Measurements from ENCODE around the gene INSYN2B. TPM values are rescaled to one million over a fixed set of nuclear protein-coding genes. Genes with fewer than 3 reads are reported as not detected.

The INSYN2B gene
- total RNA-seq, 1 experiment from 2014 or later = not detected

DNA sequence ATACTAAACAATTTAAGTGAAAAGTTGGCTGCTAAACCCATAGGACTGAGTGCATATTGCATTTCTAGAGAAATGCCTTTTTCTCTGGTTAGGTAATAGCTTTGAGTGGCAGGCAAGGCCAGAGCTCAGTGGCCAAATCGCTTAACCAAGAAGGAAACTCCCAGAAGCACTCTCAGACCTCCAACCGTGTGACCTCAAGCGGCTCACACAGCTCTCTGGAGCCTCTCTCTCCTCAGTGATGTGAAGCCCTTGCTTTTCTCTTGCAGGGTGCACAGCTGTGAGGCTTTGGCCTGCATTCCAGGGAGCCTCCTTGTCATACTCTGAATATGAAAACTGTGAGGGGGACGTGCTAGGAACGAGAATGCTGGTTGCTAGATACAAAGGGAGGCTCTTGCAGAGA is 106.7 kb downstream of the INSYN2B start:
- no peaks in the 10 kb centered on the region for H3K4me1 ChIP-seq (ENCODE audit: control insufficient read depth in 1 of 2, insufficient read depth in 2 of 2, low read length in 2 of 2)
- CTCF ChIA-PET = no interaction called here
- peaks cover 38% of the 10 kb centered on the region for H3K27me3 ChIP-seq (ENCODE audit: insufficient read depth, low read length)
- intact Hi-C loops (cut with micrococcal nuclease) = no loop called here
- H3K27ac ChIP-seq (ENCODE audit: low read depth, low read length) = no peak overlapping the region
- H2AFZ ChIP-seq (ENCODE audit: low read depth, low read length, poor library complexity, severe bottlenecking) = no peak overlapping the region
- POLR2A ChIA-PET = no interaction called here
- no peaks in the 10 kb centered on the region for H3K36me3 ChIP-seq (ENCODE audit: control insufficient read depth in 1 of 2, insufficient read depth in 2 of 2, low read length in 2 of 2)
- no peaks in the 10 kb centered on the region for H3K9me3 ChIP-seq (ENCODE audit: control insufficient read depth in 1 of 2, insufficient read depth in 1 of 2, low read depth in 1 of 2, low read length in 2 of 2)
- no peak overlapping the region for H3K4me2 ChIP-seq (ENCODE audit: low read length)
- H3K4me3 ChIP-seq (replicated peaks in 1 of 2; ENCODE audit: low read depth in 1 of 2, low read length in 2 of 2) = no peak overlapping the region
- H3K9me2 ChIP-seq (ENCODE audit: insufficient read depth) = no peaks in the 10 kb centered on the region
- H3K79me2 ChIP-seq (ENCODE audit: insufficient read depth, low read length) = no peaks in the 10 kb centered on the region
- ATAC-seq (no peak), DNase-seq (ENCODE audit: low read depth, low spot score) (no peak)
- RAD21 ChIA-PET (ENCODE audit: low non-redundant PET in 1 of 2, low total read pairs in 2 of 2, uncharacterized antibody in 2 of 2, unreplicated experiment in 2 of 2) = no interaction called here
- no TSS peak for BruUV-seq (replicated peaks)
- H3K9ac ChIP-seq (ENCODE audit: low read length) = no peak overlapping the region
- TF ChIP-seq, protein P1, sequence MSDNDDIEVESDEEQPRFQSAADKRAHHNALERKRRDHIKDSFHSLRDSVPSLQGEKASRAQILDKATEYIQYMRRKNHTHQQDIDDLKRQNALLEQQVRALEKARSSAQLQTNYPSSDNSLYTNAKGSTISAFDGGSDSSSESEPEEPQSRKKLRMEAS (IDR thresholded peaks at IDR 0.05) = no peak
- no peak for TF ChIP-seq EZH2 (IDR thresholded peaks at IDR 0.05)
- no peak for TF ChIP-seq SRF (IDR thresholded peaks at IDR 0.05; ENCODE audit: low read depth)
- TF ChIP-seq EZH2phosphoT487 (IDR thresholded peaks at IDR 0.05; ENCODE audit: borderline replicate concordance) = no peak
- no peaks in the 10 kb centered on the region for H4K20me1 ChIP-seq (ENCODE audit: insufficient read depth)

DNA sequence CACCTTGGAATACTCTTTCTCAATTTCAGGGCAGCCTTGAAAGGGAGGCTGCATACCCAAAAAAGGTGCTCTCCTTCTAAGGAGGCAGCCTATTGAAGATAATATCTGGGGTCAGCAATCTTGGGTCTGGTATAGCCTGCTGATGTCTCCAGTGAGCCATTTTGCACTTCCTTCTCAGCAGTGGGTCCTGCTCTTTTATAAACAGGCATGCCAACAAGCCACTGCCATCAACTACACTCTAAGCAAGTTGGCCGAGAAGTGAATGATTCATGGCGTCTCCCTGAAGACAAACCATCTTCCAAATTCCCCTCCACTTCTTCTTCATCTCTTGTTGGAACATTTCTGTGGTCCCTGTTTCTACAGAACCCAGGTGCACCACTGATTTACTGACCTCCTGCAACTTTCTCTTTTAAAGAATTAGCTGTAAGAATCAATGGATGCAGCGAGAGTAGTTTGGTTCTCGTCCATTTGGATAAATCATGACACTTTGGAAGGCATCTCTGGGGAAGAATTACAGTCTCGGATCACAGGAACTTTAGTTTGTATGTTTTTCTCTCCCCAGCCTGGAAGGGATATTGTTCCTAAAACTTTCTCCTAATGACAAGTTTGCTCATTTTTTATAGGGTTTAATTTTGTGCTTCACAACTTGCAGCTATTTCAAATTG is 108.3 kb downstream of the INSYN2B start:
- Histone ChIP-seq H3K27ac (ENCODE audit: low read depth, low read length) (no peak overlapping the region), H3K4me3 (replicated peaks in 1 of 2; ENCODE audit: low read depth in 1 of 2, low read length in 2 of 2) (no peak overlapping the region), H3K79me2 (ENCODE audit: insufficient read depth, low read length) (no peaks in the 10 kb centered on the region), H3K36me3 (ENCODE audit: control insufficient read depth in 1 of 2, insufficient read depth in 2 of 2, low read length in 2 of 2) (no peaks in the 10 kb centered on the region), H3K4me1 (ENCODE audit: control insufficient read depth in 1 of 2, insufficient read depth in 2 of 2, low read length in 2 of 2) (no peaks in the 10 kb centered on the region), H3K27me3 (ENCODE audit: insufficient read depth, low read length) (peaks cover 30% of the 10 kb centered on the region), H3K9ac (ENCODE audit: low read length) (no peak overlapping the region), H3K4me2 (ENCODE audit: low read length) (no peak overlapping the region), H4K20me1 (ENCODE audit: insufficient read depth) (no peaks in the 10 kb centered on the region), H3K9me2 (ENCODE audit: insufficient read depth) (no peaks in the 10 kb centered on the region), H3K9me3 (ENCODE audit: control insufficient read depth in 1 of 2, insufficient read depth in 1 of 2, low read depth in 1 of 2, low read length in 2 of 2) (no peaks in the 10 kb centered on the region), H2AFZ (ENCODE audit: low read depth, low read length, poor library complexity, severe bottlenecking) (no peak overlapping the region)
- ChIA-PET RAD21 (ENCODE audit: low non-redundant PET in 1 of 2, low total read pairs in 2 of 2, uncharacterized antibody in 2 of 2, unreplicated experiment in 2 of 2) (no interaction called here), POLR2A (no interaction called here), CTCF (no interaction called here)
- DNase-seq (ENCODE audit: low read depth, low spot score) = no peak
- ATAC-seq = no peak
- no TSS peak for BruUV-seq (replicated peaks)
- TF ChIP-seq YY1 (IDR thresholded peaks at IDR 0.05; ENCODE audit: extremely low read depth, insufficient replicate concordance, low read depth, low read length) = no peak
- TF ChIP-seq, protein P1 (IDR thresholded peaks at IDR 0.05) = no peak
- intact Hi-C loops (cut with micrococcal nuclease) = no loop called here
